ENCODE results near the gene PLA2G12A. TPM values are rescaled to one million over a fixed set of nuclear protein-coding genes. Genes with fewer than 3 reads are reported as not detected.

Gene PLA2G12A
- total and polyA plus RNA-seq, 2 experiments from 2014 or later = 14.4 to 44.8 TPM

- in situ Hi-C loops (cut with MboI) = no loop called here
Measured at GRCh38 chr4:109745830-109746229, 16.0 kb upstream of the PLA2G12A start.

GRCh38 chr4:109739547-109739946, 9.7 kb upstream of the PLA2G12A start:
- peak; percentile 16 for DNase-seq
- no peak overlapping the region for H3K4me2 ChIP-seq (ENCODE audit: unreplicated experiment)
- H3K27ac ChIP-seq = no peak overlapping the region
- 52% methylated on average over 3 of the region's 3 CpGs for WGBS, 2 experiments (ENCODE audit: low coverage in 1 of 2, low lambda C conversion rate in 2 of 2, missing lambda C conversion rate in 2 of 2)
- in situ Hi-C loops (cut with MboI) = no loop called here
- H3K79me2 ChIP-seq (ENCODE audit: insufficient read depth) = no peaks in the 10 kb centered on the region
- no peak for TF ChIP-seq EZH2phosphoT487 (IDR thresholded peaks at IDR 0.05; ENCODE audit: insufficient read depth, low read depth)
- no peak for TF ChIP-seq EZH2 (IDR thresholded peaks at IDR 0.05; ENCODE audit: insufficient read depth, poor library complexity, severe bottlenecking)
- H3K9me2 ChIP-seq (ENCODE audit: insufficient read depth) = no peaks in the 10 kb centered on the region
- no peak overlapping the region for H3K4me3 ChIP-seq
- H4K20me1 ChIP-seq (ENCODE audit: insufficient read depth) = no peaks in the 10 kb centered on the region
- H3F3A ChIP-seq (ENCODE audit: insufficient read depth) = no peaks in the 10 kb centered on the region
- no peak overlapping the region for H2AFZ ChIP-seq
- no peaks in the 10 kb centered on the region for H3K9me3 ChIP-seq (ENCODE audit: low read depth)
- H3K27me3 ChIP-seq (replicated peaks; ENCODE audit: insufficient read depth) = peaks cover 9% of the 10 kb centered on the region; the same call in 1 of the 2 replicates
- H3K9ac ChIP-seq = no peak overlapping the region
- no peaks in the 10 kb centered on the region for H3K36me3 ChIP-seq (ENCODE audit: low read depth)
- H3K4me1 ChIP-seq (ENCODE audit: insufficient read depth) = no peaks in the 10 kb centered on the region

More at GRCh38 chr4:109745830-109746229, 16.0 kb upstream of the PLA2G12A start:
- H2AFZ ChIP-seq = no peak overlapping the region
- no peaks in the 10 kb centered on the region for H3K9me2 ChIP-seq (ENCODE audit: insufficient read depth)
- H3K27ac ChIP-seq = no peak overlapping the region
- no peaks in the 10 kb centered on the region for H3F3A ChIP-seq (ENCODE audit: insufficient read depth)
- H3K36me3 ChIP-seq (ENCODE audit: low read depth) = no peaks in the 10 kb centered on the region
- H3K9me3 ChIP-seq (ENCODE audit: low read depth) = no peaks in the 10 kb centered on the region
- H3K79me2 ChIP-seq (ENCODE audit: insufficient read depth) = no peaks in the 10 kb centered on the region
- DNase-seq = no peak
- TF ChIP-seq EZH2 (IDR thresholded peaks at IDR 0.05; ENCODE audit: insufficient read depth, poor library complexity, severe bottlenecking) = no peak
- no peak for TF ChIP-seq EZH2phosphoT487 (IDR thresholded peaks at IDR 0.05; ENCODE audit: insufficient read depth, low read depth)
- H3K4me2 ChIP-seq (ENCODE audit: unreplicated experiment) = no peak overlapping the region
- H3K9ac ChIP-seq = no peak overlapping the region
- no peaks in the 10 kb centered on the region for H3K4me1 ChIP-seq (ENCODE audit: insufficient read depth)
- no peak overlapping the region for H3K4me3 ChIP-seq
- H3K27me3 ChIP-seq (replicated peaks; ENCODE audit: insufficient read depth) = peaks cover 16% of the 10 kb centered on the region; the same call in 1 of the 2 replicates
- no peaks in the 10 kb centered on the region for H4K20me1 ChIP-seq (ENCODE audit: insufficient read depth)

- Histone ChIP-seq H3K27me3 (replicated peaks; ENCODE audit: insufficient read depth) (peaks cover 4% of the 10 kb centered on the region; the same call in 1 of the 2 replicates), H3K79me2 (ENCODE audit: insufficient read depth) (no peaks in the 10 kb centered on the region), H3K27ac (no peak overlapping the region), H3F3A (ENCODE audit: insufficient read depth) (no peaks in the 10 kb centered on the region), H4K20me1 (ENCODE audit: insufficient read depth) (no peaks in the 10 kb centered on the region), H2AFZ (no peak overlapping the region), H3K4me2 (ENCODE audit: unreplicated experiment) (no peak overlapping the region), H3K9me2 (ENCODE audit: insufficient read depth) (no peaks in the 10 kb centered on the region), H3K4me3 (no peak overlapping the region), H3K36me3 (ENCODE audit: low read depth) (no peaks in the 10 kb centered on the region), H3K4me1 (ENCODE audit: insufficient read depth) (no peaks in the 10 kb centered on the region), H3K9ac (no peak overlapping the region), H3K9me3 (ENCODE audit: low read depth) (no peaks in the 10 kb centered on the region)
- in situ Hi-C loops (cut with MboI) = no loop called here
- TF ChIP-seq EZH2phosphoT487 (IDR thresholded peaks at IDR 0.05; ENCODE audit: insufficient read depth, low read depth) = no peak
- TF ChIP-seq EZH2 (IDR thresholded peaks at IDR 0.05; ENCODE audit: insufficient read depth, poor library complexity, severe bottlenecking) = no peak
- WGBS, 2 experiments (ENCODE audit: low coverage in 1 of 2, low lambda C conversion rate in 2 of 2, missing lambda C conversion rate in 2 of 2) = 69 to 70% methylated on average over 10 of the region's 10 CpGs
- no peak for DNase-seq
Measured at GRCh38 chr4:109738104-109738872, 8.4 kb upstream of the PLA2G12A start.

- Histone ChIP-seq H4K20me1 (ENCODE audit: insufficient read depth) (no peaks in the 10 kb centered on the region), H3K36me3 (ENCODE audit: low read depth) (no peaks in the 10 kb centered on the region), H3F3A (ENCODE audit: insufficient read depth) (no peaks in the 10 kb centered on the region), H3K79me2 (ENCODE audit: insufficient read depth) (no peaks in the 10 kb centered on the region), H3K27ac (no peak overlapping the region), H3K4me2 (ENCODE audit: unreplicated experiment) (no peak overlapping the region), H3K9ac (no peak overlapping the region), H3K4me1 (ENCODE audit: insufficient read depth) (no peaks in the 10 kb centered on the region), H3K9me3 (ENCODE audit: low read depth) (no peaks in the 10 kb centered on the region), H2AFZ (peak overlapping the region; percentile 33; the same call in 1 of the 2 replicates), H3K9me2 (ENCODE audit: insufficient read depth) (no peaks in the 10 kb centered on the region), H3K27me3 (replicated peaks; ENCODE audit: insufficient read depth) (no peaks in the 10 kb centered on the region), H3K4me3 (no peak overlapping the region)
- no peak for DNase-seq
- in situ Hi-C loops (cut with MboI) = no loop called here
- WGBS, 2 experiments (ENCODE audit: low coverage in 1 of 2, low lambda C conversion rate in 2 of 2, missing lambda C conversion rate in 2 of 2) = 34 to 36% methylated on average over 7 of the region's 7 CpGs
- no peak for TF ChIP-seq EZH2phosphoT487 (IDR thresholded peaks at IDR 0.05; ENCODE audit: insufficient read depth, low read depth)
- TF ChIP-seq EZH2 (IDR thresholded peaks at IDR 0.05; ENCODE audit: insufficient read depth, poor library complexity, severe bottlenecking) = no peak
Measured at GRCh38 chr4:109735566-109736365, 5.9 kb upstream of the PLA2G12A start.

All from GM23248 (cell line).